ENCODE results near the gene ARHGAP28.

ARHGAP28 gene

GRCh38 chr18:6851480-6851879 is 122.0 kb downstream of the ARHGAP28 start:
- H3K4me3 ChIP-seq (ENCODE audit: low read depth, low read length) = no peak overlapping the region
- TF ChIP-seq CTCF (IDR thresholded peaks at IDR 0.05; ENCODE audit: low read depth, low read length, missing control alignments) = no peak
- no peak for DNase-seq (ENCODE audit: low read depth)
- in situ Hi-C loops (cut with HindIII; ENCODE audit: low sequenced_read_pairs) = no loop called here

DNA sequence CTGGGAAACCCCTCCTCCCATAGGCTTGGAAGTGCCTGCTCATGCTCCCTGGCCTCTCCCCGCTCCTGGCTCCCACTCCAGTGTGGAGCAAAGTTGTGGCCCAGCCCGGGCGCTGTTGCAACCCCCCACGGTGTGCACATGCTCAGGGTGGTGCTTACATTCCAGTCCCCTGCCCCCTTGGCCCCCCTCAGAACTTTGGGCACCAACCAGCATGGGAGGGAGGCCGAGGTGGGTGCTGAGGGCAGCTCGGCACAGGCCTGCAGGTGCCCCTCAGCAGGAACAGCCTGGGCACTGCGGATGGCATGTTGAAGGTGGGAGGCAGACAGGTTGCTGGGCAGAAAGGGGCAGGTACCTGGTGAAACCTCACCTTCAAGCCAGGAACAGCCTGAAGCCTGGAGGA is 125.3 kb downstream of the ARHGAP28 start:
- DNase-seq (ENCODE audit: low read depth) = no peak
- in situ Hi-C loops (cut with HindIII; ENCODE audit: low sequenced_read_pairs) = no loop called here
- no peak for TF ChIP-seq CTCF (IDR thresholded peaks at IDR 0.05; ENCODE audit: low read depth, low read length, missing control alignments)

GRCh38 chr18:6855767-6856166 is 126.3 kb downstream of the ARHGAP28 start:
- in situ Hi-C loops (cut with HindIII; ENCODE audit: low sequenced_read_pairs) = no loop called here
- no peak for TF ChIP-seq CTCF (IDR thresholded peaks at IDR 0.05; ENCODE audit: low read depth, low read length, missing control alignments)
- DNase-seq (ENCODE audit: low read depth) = no peak
- H3K4me3 ChIP-seq (ENCODE audit: low read depth, low read length) = no peak overlapping the region

More for the DNA sequence above, 125.3 kb downstream of the ARHGAP28 start:
- H3K4me3 ChIP-seq (ENCODE audit: low read depth, low read length) = no peak overlapping the region

DNA sequence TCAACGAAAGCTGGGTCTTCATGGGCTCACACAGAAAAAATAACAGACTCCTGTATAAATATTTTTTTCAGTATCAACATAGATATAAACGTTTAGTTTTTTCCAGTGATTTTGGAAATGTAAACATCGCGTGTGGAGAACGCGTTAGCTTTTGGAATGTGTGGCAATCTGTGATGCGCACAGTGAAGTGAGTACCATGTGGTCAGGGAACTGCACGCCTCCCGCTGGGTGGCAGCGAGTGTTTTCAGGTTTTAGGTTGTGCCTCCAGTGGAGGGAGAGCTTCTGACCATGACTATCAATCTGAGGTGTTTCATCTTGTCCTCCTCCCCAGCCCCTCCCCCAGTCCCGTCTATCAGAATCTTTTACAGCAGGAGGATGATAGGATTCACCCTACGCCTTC is 127.8 kb downstream of the ARHGAP28 start:
- in situ Hi-C loops (cut with HindIII; ENCODE audit: low sequenced_read_pairs) = no loop called here
- no peak overlapping the region for H3K4me3 ChIP-seq (ENCODE audit: low read depth, low read length)
- no peak for DNase-seq (ENCODE audit: low read depth)
- TF ChIP-seq CTCF (IDR thresholded peaks at IDR 0.05; ENCODE audit: low read depth, low read length, missing control alignments) = no peak

DNA sequence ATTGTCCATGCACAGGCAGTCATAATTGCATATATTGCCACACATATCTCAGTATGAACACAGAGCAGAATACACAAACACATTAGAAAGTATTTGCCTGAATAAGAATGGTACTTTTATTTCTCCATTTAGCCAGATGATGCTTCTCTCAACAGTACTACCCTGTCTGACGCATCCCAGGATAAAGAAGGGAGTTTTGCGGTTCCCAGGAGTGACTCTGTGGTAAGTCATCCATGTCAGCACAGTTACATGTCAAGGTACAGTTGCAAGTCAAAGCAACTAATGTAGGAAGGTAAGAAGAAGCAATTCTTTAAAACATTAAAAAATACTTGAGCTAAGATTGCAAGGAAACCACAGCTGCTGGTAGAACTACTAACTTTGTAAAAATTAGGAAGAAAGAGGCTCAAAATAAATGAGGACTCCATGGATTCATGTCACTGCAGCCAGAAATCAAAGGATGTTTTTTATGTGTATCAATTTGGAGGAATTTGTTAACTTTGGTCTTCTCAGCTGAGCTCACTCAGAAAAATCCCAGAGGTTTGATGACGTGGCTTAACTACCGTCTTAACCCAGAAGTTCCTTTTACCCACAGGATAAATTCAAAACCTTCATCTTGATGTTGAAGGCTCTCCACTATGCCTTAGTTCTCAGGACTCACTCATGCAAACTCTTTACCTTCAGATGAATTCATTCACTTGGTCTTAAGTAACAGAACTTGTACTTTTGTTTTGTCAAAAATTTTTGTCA is 130.3 kb downstream of the ARHGAP28 start:
- no peak overlapping the region for H3K4me3 ChIP-seq (ENCODE audit: low read depth, low read length)
- in situ Hi-C loops (cut with HindIII; ENCODE audit: low sequenced_read_pairs) = no loop called here
- DNase-seq (ENCODE audit: low read depth) = no peak
- no peak for TF ChIP-seq CTCF (IDR thresholded peaks at IDR 0.05; ENCODE audit: low read depth, low read length, missing control alignments)

DNA sequence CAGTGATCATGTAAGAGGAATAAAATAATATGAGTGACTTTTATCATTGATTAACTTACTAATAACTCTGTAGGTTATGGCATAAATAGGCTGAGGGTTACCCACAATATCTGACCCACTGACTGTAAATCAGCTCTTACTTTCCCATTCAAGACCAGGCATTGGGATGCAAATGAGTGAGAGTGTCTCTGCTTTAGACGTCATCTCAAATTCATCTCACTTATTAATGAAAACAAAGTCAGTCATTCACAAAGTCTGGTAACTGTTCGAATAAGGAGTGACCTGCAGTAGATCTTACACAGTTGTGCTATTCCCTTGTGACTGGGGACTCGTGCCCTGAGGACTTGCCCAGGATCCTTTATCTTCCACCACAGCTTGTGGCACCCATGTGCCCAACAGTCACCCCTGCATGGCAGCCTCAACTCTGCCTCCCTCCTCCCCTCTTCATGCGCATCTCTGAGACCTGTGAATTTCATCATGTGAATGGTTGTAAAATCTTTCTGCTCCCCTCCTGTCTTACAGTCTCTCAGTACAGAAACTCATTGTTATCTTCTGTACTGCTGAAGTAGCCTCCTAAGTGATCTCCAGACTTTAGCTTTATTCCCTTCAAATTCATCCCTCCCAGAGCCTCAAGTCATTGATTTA is 131.4 kb downstream of the ARHGAP28 start:
- TF ChIP-seq CTCF (IDR thresholded peaks at IDR 0.05; ENCODE audit: low read depth, low read length, missing control alignments) = no peak
- in situ Hi-C loops (cut with HindIII; ENCODE audit: low sequenced_read_pairs) = no loop called here
- no peak overlapping the region for H3K4me3 ChIP-seq (ENCODE audit: low read depth, low read length)
- DNase-seq (ENCODE audit: low read depth) = no peak

Data from astrocyte of the cerebellum (primary cell).